HG03135 (cell line): Measurements from ENCODE around the gene ACSL5.
"Not testable (repeated sequence)": the region's sequence is repeated elsewhere in the genome, so short reads cannot be mapped to it uniquely, and the experiment has no call there.

Source experiments
- ATAC-seq: cut with Tn5 transposase; IDR thresholded peaks from one replicate; pipeline ENCODE4 v1.9.1; 2021; ENCODE audit warnings: mild to moderate bottlenecking, moderate library complexity; ENCODE audit not compliant: unreplicated experiment

Gene ACSL5

DNA sequence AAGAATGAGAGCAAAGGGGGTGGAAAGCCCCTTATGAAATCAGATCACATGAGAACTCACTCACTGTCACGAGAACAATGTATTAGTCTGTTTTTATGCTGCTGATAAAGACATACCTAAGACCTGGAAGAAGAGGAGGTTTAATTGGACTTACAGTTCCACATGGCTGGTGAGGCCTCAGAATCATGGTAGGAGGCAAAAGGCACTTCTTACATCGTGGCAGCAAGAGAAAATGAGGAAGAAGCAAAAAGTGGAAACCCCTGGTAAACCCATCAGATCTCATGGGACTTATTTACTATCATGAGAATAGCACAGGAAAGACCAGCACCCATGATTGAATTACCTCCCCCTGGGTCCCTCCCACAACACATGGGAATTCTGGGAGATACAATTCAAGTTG is 32.9 kb downstream of the ACSL5 start:
- ATAC-seq = not testable (repeated sequence)

DNA sequence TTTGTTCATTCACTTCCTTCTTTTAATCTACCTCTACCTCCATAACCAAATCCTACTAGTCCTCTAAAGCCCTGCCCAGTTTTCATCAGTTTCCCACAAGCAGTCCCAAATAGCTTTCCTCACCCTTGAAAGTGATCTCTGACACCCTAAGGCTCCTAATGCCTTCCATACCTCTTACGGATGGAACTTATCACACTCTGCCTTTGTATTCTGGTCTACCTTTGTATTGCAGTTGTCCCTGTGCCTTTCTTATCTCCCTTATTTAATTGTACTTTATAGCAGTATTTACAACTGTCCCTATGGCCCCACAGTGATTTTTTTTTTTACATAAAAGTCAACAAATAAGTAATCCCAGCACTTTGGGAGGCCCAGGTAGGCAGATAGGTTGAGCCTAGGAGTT is 33.8 kb downstream of the ACSL5 start:
- ATAC-seq = no peak

DNA sequence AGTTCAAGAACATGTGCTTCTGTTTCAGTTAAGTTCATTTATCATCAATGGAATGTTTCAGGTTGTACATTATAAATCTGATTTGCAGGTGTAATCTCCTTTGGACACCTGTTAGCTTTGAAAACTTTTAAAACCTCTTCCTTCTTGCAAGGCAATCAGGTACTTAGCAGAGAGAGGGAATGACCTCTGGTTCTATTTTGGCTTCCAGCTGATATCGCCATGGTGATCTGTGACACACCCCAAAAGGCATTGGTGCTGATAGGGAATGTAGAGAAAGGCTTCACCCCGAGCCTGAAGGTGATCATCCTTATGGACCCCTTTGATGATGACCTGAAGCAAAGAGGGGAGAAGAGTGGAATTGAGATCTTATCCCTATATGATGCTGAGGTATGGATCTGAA is 35.4 kb downstream of the ACSL5 start:
- ATAC-seq = no peak

DNA sequence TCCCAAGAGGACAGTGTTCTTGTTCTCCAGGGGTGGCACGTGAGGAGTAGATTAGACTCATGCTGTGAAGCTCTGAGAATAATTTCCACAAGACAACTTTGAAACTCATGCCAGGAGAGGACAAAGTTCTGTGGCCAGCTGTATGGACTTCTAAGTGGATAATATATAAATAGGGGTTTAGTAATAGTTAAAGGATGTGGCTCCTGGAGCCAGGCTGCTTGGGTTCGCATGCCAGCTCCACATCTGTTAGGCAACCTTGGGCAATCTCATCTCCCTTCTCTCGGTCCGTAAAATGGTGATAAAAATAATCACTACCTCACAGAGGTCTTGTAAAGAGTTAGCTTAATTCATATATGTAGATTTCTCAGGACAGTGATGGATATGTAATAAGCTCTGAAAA is 35.8 kb downstream of the ACSL5 start:
- ATAC-seq = no peak

DNA sequence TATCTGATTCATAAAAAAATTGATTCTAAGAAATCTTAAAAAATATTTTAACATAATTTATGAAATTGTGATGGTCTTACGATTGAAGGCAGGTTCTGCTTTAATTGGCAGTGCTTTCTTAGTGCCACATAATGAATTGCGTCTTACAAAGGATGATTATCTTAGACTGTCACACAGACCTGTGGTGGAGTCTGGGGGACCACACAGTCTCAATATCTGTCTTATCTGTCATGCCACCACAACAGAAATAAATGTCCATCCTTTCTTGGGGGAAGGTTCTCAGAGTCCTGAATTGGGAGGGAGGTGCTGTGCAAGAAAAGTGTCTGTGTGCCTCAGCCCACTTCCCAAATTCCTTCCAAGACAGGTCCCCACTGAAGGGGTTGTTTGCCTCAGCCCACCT is 38.8 kb downstream of the ACSL5 start:
- no peak for ATAC-seq

DNA sequence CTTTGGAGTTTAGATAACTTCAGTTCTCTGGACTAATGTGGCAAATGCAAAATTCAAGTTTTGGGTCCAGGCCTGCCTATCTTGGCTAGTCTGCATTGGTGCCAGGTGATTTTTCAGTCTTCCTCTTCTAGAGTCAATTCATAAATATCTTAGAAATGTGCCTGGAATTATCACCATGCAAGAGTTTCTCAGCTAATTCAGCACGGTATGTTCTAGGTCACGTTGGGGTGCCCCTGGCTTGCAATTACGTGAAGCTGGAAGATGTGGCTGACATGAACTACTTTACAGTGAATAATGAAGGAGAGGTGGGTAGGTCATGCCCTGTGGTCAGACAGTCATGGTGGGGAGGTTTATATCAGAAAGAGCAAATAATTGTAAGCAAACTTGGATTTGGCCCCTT is 47.8 kb downstream of the ACSL5 start:
- no peak for ATAC-seq

DNA sequence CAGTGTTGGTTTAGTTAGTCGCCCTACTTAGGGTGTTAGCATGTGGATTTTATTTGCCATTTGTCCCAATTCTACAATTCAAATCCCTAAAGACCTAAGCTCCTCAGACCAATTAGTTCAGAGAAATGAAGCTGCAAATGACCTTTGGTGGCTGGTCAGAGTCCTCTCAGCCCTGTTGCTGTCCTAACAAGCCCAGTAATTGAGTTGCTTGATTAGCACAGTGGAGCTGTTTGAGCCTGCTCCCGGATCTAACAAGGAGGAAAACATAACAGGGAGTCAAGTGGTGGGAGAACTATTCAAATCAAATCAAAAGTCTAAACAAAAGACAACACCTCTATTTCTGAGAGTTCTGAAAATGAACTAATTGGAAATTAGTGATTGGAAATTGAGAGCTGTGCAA is 50.7 kb downstream of the ACSL5 start:
- ATAC-seq = no peak

DNA sequence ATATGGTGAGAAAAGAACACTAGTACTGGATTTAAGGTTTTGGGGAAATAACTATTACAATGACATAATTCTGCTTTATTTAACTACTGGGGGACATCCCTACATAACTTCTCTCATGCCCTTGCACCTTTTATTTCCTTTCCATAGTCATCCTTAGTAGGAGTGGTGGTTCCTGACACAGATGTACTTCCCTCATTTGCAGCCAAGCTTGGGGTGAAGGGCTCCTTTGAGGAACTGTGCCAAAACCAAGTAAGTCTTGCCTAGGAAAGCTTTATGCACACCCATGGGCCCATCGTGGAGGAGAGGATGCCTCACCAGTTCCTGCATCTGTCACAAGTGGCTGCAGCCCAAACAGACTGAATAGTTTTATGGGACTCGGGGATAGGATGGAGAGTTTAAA is 52.2 kb downstream of the ACSL5 start:
- ATAC-seq = no peak

DNA sequence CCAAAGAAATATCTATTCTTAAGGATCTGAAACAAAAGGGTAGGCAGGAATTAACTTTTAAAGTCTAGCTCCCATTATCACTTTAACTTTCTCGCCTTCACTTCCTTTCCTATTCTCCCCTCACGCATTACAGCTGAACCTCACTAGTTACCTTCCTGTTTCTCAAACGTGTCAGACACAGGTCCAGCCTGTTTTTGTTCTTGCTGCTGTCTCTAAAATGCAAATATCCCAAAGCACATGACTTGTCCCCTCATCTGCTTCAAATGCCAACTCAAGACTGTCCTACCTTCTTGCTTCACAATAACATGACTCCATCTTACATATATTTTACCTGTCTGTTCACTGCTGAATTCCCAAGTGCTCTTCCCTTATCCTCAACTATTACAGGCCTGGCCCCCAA is 55.2 kb downstream of the ACSL5 start:
- no peak for ATAC-seq

DNA sequence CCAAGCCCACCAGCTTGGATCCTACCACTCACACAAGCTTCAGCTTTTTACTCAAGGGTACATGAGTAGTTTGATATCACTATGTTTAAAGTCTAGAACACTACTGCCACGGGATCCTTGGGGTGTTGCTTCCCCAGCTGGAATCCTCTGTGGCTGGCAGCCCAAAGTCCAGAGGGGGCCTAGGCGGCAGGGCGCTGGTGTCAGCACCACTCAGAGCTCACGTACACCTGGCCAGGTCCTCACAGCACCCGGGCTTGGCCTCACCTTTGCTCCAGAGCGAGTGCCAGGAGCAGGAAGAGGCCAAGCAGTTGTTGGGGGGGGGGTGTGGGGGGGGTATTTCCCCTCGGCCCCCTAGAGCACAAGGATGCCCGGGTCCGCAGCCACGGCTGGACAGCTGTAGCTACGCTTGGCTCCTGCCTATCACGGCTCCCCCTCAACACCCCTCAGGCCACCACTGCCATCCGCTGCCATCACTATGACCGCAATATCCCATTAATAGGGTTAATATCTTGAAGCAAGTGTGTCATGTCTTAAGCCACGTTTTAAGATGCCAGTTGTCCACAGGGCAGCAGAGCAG is 55.8 kb downstream of the ACSL5 start:
- no peak for ATAC-seq

DNA sequence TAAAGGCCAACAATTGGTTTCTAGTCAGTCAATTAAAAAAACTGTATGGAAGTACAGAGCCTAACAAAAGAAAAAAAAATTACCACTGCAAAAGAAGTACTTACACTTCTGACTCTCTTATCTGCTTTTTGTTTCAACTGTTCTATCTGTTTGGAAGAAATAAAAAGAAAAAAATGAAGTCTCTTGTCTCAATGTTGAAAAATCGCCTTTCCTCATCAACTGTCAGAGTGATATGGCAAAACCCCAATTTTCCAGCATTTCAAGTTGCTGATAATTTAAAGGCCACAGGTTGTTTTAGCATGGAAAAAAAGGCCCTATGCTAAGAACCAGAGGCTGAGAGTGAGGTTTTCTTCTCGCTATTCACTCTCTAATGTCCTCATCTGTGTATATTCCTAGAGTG is 59.2 kb downstream of the ACSL5 start:
- no peak for ATAC-seq

DNA sequence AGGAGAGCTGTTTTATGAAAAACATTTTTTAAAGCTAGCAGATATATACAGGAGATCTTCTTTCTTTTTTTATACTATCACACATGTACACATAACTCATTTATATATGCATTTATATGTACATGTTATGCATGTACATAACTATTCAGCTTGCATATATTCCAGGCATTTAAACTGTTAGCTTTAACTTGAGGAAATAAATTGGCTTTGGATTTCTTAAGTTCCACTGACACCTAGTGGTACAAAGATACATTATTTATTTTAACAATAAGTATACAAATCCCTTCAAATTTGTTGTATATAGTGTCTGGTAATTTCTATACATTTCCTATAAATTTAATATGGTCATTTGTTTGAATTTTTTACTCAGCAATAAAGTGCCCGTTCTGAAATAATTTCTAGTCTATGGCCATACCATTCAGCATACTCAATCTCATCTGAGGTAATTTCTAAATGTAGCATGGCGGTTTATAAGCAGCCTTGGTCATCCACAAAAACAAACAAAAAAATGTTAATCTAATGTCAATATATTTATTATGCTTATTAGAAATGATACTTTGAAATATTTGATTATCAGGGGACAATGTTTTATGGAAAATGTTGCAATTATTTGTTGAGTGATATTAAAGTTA is 61.2 kb downstream of the ACSL5 start:
- ATAC-seq = no peak

DNA sequence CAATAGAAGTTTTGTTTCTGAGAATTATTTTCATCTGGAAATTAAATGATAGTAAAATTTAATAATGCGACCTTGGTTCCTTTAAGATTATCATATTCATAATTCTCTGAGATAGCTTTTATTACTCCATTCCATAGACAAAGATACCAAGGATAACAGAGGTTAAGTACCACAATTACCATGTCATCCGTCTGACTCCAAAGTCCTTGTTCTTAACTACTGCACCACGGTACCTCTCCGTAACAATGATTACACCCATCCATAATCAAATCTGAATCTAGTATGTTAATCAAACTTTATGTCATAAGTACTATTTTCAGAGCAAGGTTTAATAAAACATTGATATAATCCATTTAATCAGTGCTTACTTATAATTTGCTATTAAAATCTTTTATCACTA is 64.4 kb downstream of the ACSL5 start:
- ATAC-seq = no peak

DNA sequence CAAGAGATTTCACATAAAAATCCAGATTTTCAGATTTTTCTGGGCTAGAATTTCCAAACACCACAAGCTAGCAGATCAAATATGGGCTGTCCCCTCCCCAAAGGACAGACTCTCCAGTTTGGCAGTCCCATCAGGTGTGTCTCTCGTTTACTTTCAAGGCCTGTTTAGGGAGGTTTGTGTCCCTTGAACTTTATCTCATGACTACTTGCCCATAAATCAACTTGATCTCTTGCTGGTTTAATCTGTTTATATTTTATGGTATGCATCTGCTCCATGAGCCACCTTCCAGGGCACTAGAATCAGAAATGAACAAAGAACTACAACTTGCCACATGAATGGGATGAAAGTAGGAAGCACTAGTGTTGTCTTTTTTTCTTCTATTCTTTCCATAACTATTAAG is 67.6 kb downstream of the ACSL5 start:
- no peak for ATAC-seq

DNA sequence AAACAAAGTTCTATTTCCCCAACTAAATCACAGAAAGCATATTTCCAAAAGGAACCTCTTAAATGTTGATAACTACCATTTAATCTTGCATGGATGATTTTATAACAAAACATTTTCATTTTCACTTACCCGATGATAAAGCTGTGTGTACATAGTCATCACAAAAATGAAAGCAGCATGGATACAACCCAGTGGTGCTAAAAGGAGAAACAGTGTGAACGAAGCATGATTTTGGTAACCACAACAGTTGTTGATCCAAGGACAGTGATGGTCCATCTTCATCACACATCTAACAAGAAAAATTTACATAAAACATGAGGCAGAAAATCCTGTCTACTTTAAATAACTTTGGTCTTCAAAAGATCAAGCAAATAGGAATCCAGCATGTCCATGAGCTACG is 68.1 kb downstream of the ACSL5 start:
- no peak for ATAC-seq

DNA sequence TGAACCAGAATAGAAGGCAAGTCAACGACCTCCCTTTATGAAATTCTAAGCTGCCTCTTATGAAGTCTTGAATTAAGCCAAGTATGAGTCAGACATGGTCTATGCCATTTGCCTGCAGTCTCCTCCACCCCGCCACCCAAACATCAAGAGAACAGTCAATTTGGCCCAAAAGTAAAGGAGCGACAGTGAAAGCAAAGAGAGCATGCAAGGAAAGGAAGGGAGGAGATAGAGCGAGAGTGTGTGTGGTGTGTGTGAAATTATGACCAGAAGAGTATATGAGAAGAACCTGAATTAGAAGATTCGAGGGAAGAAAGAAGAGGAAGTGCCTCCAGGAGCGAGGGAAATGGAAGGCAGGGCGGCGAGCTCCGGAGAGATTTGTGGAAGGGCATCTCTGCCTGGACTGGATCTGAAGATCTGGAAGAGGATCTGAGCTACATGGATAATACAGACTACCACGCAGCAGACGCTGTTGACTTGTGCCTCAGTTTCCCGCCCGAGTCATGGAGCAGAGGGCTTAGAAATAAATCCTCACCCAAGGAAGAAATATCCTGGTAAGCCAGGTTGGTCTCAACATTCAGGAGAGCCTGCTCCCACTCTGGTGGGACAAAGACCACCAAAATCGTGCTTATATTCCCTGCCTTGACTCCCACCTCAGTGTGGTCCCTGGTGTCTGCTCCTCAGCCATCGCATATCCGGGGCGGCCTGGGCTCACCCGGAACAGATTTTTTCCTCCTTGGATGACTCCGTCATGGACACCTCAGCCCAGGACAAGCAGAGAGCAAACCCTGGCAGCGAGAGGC is 72.3 kb downstream of the ACSL5 start:
- no peak for ATAC-seq

DNA sequence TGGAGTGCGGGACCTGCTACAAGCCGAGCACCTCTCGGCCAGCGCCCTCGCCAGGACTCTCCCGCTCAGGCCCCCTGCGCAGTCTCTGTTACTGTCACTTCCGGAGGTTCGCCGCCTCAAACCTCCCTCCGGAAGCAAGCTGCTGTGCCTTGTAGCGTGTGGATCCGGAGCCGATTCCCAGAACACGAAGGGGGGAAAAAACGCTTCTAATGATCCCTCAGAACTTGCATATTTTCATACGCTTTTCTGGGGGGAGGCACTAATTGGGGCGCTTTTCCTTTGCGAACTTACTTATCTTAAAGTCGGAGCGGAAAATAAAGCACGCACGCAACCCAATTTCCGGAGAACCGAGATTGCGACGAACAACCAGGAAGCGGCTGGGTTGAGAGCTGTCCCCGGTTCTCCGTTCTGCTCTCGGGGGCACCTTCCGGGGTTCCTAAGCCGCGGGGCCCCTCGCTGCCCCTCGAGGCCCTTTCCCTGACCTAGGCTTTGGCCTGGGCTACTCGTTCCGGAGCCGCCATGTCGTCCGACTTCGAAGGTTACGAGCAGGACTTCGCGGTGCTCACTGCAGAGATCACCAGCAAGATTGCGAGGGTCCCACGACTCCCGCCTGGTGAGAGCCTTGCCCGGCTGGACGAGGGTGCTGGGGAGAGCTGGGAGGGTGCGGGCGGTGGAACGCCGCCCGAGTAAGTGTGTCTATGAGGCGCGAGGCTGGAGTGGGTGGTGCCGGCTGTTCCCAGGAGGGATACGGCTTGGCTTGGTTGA is 73.1 kb downstream of the ACSL5 start, which contains the start of the genes VTI1A and ZDHHC6:
Gene VTI1A, plus strand, starts transcription at position 361 of the 765 bp plus-strand sequence. Its CDS starts 159 bp downstream, at position 520.
Gene ZDHHC6, minus strand, starts transcription at position 60 of the 765 bp plus-strand sequence. CDS start 1,478 bp downstream, outside the sequence.
- ATAC-seq = peak; percentile 90

DNA sequence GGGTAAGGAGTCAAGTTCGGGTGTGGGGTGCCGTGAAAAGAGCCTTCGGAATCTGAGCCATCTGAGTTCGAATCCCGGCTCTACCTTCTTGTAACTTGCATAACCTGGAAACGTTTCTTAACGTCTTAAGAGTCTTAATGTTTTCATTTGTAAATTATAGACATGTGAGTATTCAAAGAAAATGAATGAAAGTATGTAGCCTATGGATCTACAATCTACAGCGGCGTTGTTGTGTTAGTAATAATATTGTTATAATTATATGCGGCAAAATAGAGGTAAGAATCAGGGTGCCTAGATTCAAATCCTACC is 73.7 kb downstream of the ACSL5 start:
- no peak for ATAC-seq

DNA sequence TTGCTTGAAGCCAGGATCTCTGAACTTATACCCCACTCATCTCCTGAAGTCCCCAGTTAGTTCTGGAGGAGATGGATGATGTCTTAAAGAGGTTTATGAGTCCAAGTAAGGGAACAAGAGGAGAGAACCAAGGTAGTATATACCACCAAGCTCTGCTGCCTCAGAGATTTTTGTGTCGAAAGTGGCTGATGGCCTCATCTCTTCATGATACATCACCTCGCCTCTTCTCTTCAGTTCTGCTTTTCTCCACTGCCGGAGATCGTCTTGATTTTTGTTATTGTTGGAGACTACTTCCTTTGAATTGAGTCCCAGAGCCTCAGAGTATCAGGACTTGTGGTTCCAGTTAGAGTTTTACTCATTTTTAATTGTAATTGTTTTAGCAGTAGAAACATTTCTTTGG is 75.0 kb downstream of the ACSL5 start:
- no peak for ATAC-seq

DNA sequence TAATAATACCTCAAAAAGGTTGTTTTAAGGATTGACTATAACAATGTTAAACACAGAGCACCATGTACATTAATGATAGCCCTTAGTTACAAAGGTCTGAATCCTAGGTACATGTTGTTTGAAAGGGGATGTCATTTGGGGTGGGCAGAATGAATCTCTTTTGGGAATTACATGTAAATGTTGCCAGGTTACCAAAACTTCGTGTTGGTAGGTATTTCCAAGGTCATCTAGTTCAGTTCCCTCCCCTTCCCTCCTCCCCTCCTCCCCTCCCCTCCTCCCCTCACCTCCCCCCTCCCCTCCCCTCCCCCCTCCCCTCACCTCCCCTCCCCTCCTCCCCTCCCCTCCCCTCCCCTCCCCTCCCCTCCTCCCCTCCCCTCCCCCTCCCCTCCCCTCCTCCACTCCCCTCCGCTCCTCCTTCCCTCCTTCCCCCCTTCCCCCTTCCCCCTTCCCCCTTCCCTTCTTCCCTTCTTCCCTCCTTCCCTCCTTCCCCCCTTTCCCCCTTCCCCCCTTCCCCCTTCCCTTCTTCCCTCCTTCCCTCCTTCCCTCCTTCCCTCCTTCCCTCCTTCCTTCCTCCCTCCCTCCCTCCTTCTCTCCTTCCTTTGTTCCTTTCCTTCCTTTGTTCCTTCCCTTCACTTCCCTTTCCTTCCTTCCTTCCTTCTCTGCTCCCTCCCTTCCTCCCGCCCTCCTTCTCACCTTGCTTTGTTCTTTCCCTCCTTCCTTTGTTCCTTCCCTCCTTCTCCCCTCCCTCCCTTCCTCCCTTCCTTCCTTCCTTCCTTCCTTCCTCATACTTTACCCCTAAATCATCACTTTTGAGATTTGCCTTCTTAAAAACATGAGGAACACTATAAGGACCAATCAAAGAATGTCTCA is 81.2 kb downstream of the ACSL5 start:
- no peak for ATAC-seq

DNA sequence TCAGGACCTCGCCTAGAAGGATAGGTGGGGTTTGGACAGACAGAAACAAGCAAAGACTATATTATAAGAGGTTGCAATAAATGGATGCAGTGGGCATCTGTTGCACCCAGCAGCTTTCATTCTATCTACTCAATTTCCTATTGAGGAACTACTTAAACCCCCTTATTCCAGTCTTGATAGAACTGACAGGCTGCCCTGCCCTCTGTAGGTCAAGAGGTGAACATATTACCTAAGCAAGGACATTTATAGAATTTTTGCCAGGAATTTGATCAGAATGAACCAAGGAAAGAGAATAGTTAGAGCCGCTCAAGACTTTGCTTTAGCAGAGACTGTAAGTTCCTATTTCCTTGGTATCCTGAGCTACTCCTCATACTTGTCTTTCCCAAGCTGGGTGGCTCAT is 82.6 kb downstream of the ACSL5 start:
- ATAC-seq = no peak
